ENCODE data around the gene SIRPB1.

GRCh38 chr20:1628621-1629020 is 8.8 kb upstream of the SIRPB1 start:
- no peak for TF ChIP-seq EZH2phosphoT487 (IDR thresholded peaks at IDR 0.05; ENCODE audit: insufficient read depth, low read depth)
- TF ChIP-seq EZH2 (IDR thresholded peaks at IDR 0.05; ENCODE audit: insufficient read depth, poor library complexity, severe bottlenecking) = no peak
